B cell (primary cell): Measurements from ENCODE around the gene SLC7A6.

Experiments used
- EZH2 ChIP-seq: IDR thresholded peaks from 2 replicates; pipeline ENCODE4 v1.6.1; 2012; ENCODE audit warnings: borderline replicate concordance, low read depth, mild to moderate bottlenecking, moderate library complexity, low read length; ENCODE audit not compliant: insufficient read depth, poor library complexity, severe bottlenecking
- TF ChIP-seq, protein P1 (sequence below): fragments of 200-600 bp; IDR thresholded peaks from one replicate; pipeline ENCODE4 v1.8.0; 2022; ENCODE audit warnings: antibody characterized with exemption, mild to moderate bottlenecking

DNA sequence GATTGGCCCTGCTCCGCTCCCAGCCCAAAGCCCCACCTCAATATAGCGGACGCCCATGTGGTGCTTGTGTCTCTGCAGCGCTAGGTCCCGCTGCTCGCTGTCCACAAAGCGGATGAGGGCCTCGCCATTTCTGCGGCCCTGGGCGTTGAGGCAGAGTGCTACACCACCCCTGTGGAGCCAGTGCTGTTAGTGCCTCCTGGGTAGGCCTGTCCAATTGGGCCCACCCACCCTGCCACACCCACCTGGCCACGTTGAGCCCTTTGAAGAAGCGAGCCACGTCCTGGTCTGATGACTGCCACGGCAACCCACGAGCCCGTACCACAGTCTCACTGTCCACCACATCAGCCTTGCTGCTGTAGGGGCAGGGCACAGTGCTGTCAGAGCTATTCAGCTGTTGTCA, 32.0 kb upstream of the SLC7A6 start:
- TF ChIP-seq, protein P1, sequence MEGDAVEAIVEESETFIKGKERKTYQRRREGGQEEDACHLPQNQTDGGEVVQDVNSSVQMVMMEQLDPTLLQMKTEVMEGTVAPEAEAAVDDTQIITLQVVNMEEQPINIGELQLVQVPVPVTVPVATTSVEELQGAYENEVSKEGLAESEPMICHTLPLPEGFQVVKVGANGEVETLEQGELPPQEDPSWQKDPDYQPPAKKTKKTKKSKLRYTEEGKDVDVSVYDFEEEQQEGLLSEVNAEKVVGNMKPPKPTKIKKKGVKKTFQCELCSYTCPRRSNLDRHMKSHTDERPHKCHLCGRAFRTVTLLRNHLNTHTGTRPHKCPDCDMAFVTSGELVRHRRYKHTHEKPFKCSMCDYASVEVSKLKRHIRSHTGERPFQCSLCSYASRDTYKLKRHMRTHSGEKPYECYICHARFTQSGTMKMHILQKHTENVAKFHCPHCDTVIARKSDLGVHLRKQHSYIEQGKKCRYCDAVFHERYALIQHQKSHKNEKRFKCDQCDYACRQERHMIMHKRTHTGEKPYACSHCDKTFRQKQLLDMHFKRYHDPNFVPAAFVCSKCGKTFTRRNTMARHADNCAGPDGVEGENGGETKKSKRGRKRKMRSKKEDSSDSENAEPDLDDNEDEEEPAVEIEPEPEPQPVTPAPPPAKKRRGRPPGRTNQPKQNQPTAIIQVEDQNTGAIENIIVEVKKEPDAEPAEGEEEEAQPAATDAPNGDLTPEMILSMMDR = no peak
- no peak for TF ChIP-seq EZH2
